Skeletal muscle tissue (tissue), 4 donors: ENCODE measurements around the gene CADPS. TPM values are rescaled to one million over a fixed set of nuclear protein-coding genes. Genes with fewer than 3 reads are reported as not detected.

ENCODE experiments used
- H3K27ac ChIP-seq: one replicate; pipeline ENCODE4 v1.7.0; 2013; ENCODE audit warnings: mild to moderate bottlenecking, low read depth, low read length, inconsistent platforms
- H3K27me3 ChIP-seq, 3 donors: one replicate each; pipeline ENCODE4 v1.7.0; 2013; ENCODE audit warnings: low read length in 3 of 3; ENCODE audit not compliant: control insufficient read depth in 3 of 3, insufficient read depth in 3 of 3
- H3K36me3 ChIP-seq, 3 donors: one replicate each; pipeline ENCODE4 v1.7.0; 2013; ENCODE audit warnings: low read length in 3 of 3; ENCODE audit not compliant: control insufficient read depth in 3 of 3, insufficient read depth in 3 of 3
- H3K4me1 ChIP-seq, 3 donors: one replicate each; pipeline ENCODE4 v1.7.0; 2013; ENCODE audit warnings: low read length in 3 of 3, mild to moderate bottlenecking in 3 of 3; ENCODE audit not compliant: control insufficient read depth in 3 of 3, insufficient read depth in 3 of 3
- H3K4me3 ChIP-seq, 3 donors: one replicate each; pipeline ENCODE4 v1.7.0; 2013; ENCODE audit warnings: low read length in 3 of 3
- H3K9ac ChIP-seq, 3 donors: one replicate each; pipeline ENCODE4 v1.7.0; 2013; ENCODE audit warnings: low read length in 3 of 3, mild to moderate bottlenecking in 3 of 3, moderate library complexity in 2 of 3, low read depth in 1 of 3
- H3K9me3 ChIP-seq, 3 donors: one replicate each; pipeline ENCODE4 v1.7.0; 2013; ENCODE audit warnings: low read length in 3 of 3; ENCODE audit not compliant: control insufficient read depth in 3 of 3
- total RNA-seq: library from RNA; depleted of rRNA; stranded (reverse); fragments of >200 nt; gene quantifications from one replicate; pipeline ENCODE4 v1.2.3, GENCODE V29; 2014
- donor health status: Osteomylitis.

The CADPS gene
- total RNA-seq, 1 donor from 2014 or later, result 1.0 TPM

- no peak overlapping the region for H3K27ac ChIP-seq
- H3K4me3 ChIP-seq, result no peak overlapping the region
- no peak overlapping the region for H3K9ac ChIP-seq
- H3K9me3 ChIP-seq, result no peaks in the 10 kb centered on the region
- H3K4me1 ChIP-seq, result no peaks in the 10 kb centered on the region
- H3K27me3 ChIP-seq, result no peaks in the 10 kb centered on the region
- H3K36me3 ChIP-seq, result no peaks in the 10 kb centered on the region
Observed at GRCh38 chr3:62705721-62706120, 169.5 kb downstream of the CADPS start.

- Histone ChIP-seq H3K36me3 (no peaks in the 10 kb centered on the region), H3K4me1 (no peaks in the 10 kb centered on the region), H3K4me3 (no peak overlapping the region), H3K27me3 (no peaks in the 10 kb centered on the region), H3K9me3 (no peaks in the 10 kb centered on the region), H3K27ac (no peak overlapping the region), H3K9ac (no peak overlapping the region)
Observed at GRCh38 chr3:62703451-62704167, 171.6 kb downstream of the CADPS start.

- Histone ChIP-seq H3K27me3 (no peaks in the 10 kb centered on the region), H3K36me3 (no peaks in the 10 kb centered on the region), H3K9me3 (no peaks in the 10 kb centered on the region), H3K27ac (no peak overlapping the region), H3K4me3 (no peak overlapping the region), H3K9ac (no peak overlapping the region), H3K4me1 (no peaks in the 10 kb centered on the region)
Observed at GRCh38 chr3:62700357-62700756, 174.9 kb downstream of the CADPS start.

- Histone ChIP-seq H3K9me3 (no peaks in the 10 kb centered on the region), H3K36me3 (no peaks in the 10 kb centered on the region)
Observed at GRCh38 chr3:62699728-62700127, 175.5 kb downstream of the CADPS start.

GRCh38 chr3:62696011-62696410, 179.2 kb downstream of the CADPS start:
- Histone ChIP-seq H3K4me1 (no peaks in the 10 kb centered on the region), H3K4me3 (no peak overlapping the region), H3K9ac (no peak overlapping the region), H3K27me3 (no peaks in the 10 kb centered on the region), H3K9me3 (no peaks in the 10 kb centered on the region), H3K36me3 (no peaks in the 10 kb centered on the region), H3K27ac (no peak overlapping the region)

More at GRCh38 chr3:62699728-62700127, 175.5 kb downstream of the CADPS start:
- Histone ChIP-seq H3K9ac (no peak overlapping the region), H3K27ac (no peak overlapping the region), H3K4me1 (no peaks in the 10 kb centered on the region), H3K27me3 (no peaks in the 10 kb centered on the region), H3K4me3 (no peak overlapping the region)

- Histone ChIP-seq H3K9me3 (no peaks in the 10 kb centered on the region), H3K4me1 (no peaks in the 10 kb centered on the region), H3K27ac (no peak overlapping the region), H3K36me3 (no peaks in the 10 kb centered on the region), H3K27me3 (no peaks in the 10 kb centered on the region), H3K4me3 (no peak overlapping the region), H3K9ac (no peak overlapping the region)
Observed at GRCh38 chr3:62688812-62689211, 186.4 kb downstream of the CADPS start.

GRCh38 chr3:62688050-62688449, 187.2 kb downstream of the CADPS start:
- Histone ChIP-seq H3K4me3 (no peak overlapping the region), H3K9ac (no peak overlapping the region), H3K27ac (no peak overlapping the region), H3K9me3 (no peaks in the 10 kb centered on the region), H3K4me1 (no peaks in the 10 kb centered on the region), H3K27me3 (no peaks in the 10 kb centered on the region), H3K36me3 (no peaks in the 10 kb centered on the region)

GRCh38 chr3:62686503-62687294, 188.5 kb downstream of the CADPS start:
- H3K9me3 ChIP-seq, result no peaks in the 10 kb centered on the region
- no peaks in the 10 kb centered on the region for H3K4me1 ChIP-seq
- H3K4me3 ChIP-seq, result no peak overlapping the region
- no peaks in the 10 kb centered on the region for H3K36me3 ChIP-seq
- H3K9ac ChIP-seq, result no peak overlapping the region
- H3K27me3 ChIP-seq, result no peaks in the 10 kb centered on the region
- no peak overlapping the region for H3K27ac ChIP-seq

GRCh38 chr3:62682826-62683225, 192.4 kb downstream of the CADPS start:
- Histone ChIP-seq H3K36me3 (no peaks in the 10 kb centered on the region), H3K4me3 (no peak overlapping the region), H3K4me1 (no peaks in the 10 kb centered on the region), H3K27ac (no peak overlapping the region), H3K9me3 (no peaks in the 10 kb centered on the region), H3K27me3 (peaks cover 0 to 2% (median 0%) of the 10 kb centered on the region in 3 donors), H3K9ac (no peak overlapping the region)

- H3K27me3 ChIP-seq, result peaks cover 0 to 2% (median 0%) of the 10 kb centered on the region in 3 donors
- H3K36me3 ChIP-seq, result no peaks in the 10 kb centered on the region
- H3K9me3 ChIP-seq, result no peaks in the 10 kb centered on the region
- no peak overlapping the region for H3K9ac ChIP-seq
- no peak overlapping the region for H3K27ac ChIP-seq
- no peak overlapping the region for H3K4me3 ChIP-seq
- no peaks in the 10 kb centered on the region for H3K4me1 ChIP-seq
Observed at GRCh38 chr3:62679988-62680387, 195.2 kb downstream of the CADPS start.
